Prostate gland (tissue), 2 donors: ENCODE measurements around the gene SPEM3.

Source experiments
- POLR2A ChIP-seq: fragments of 450-650 bp; IDR thresholded peaks from one replicate; pipeline ENCODE4 v1.6.1; 2016; ENCODE audit warnings: antibody characterized with exemption, mild to moderate bottlenecking
- POLR2AphosphoS5 ChIP-seq: sonication (generic); formaldehyde crosslinking; IDR thresholded peaks from one replicate; pipeline ENCODE4 v1.6.1; 2017; ENCODE audit warnings: antibody characterized with exemption
- TF ChIP-seq, protein P1 (sequence below), 4 experiments: fragments of 200-600 bp in 2 of 4; fragments of 450-650 bp in 2 of 4; sonication (generic) in 2 of 4; IDR thresholded peaks; 1 replicate in 3 of 4; 2 replicates in 1 of 4; pipeline ENCODE4 v1.5.1; 2016 to 2019; ENCODE audit warnings: antibody characterized with exemption in 4 of 4, mild to moderate bottlenecking in 2 of 4, moderate library complexity in 2 of 4

DNA sequence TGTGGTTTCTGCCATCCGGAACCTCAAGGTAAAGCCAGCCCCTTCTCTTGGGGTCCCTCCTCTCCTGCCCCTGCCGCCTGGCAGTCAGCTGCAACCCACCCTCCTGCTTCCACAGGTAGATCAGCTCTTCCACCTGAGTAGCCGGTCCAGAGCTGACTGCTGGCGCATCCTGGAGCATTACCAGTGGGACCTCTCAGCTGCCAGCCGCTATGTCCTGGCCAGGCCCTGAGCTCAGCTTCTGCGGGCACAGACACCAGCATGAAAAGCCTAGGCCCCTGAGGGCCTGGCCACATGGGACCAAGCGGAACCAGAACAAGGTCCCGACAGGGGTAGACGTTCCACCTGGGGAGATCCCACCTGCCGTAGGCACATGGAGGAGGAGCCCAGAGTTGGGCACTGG is 39.8 kb upstream of the SPEM3 start:
- TF ChIP-seq POLR2A (no peak), POLR2AphosphoS5 (no peak)
- TF ChIP-seq, protein P1, sequence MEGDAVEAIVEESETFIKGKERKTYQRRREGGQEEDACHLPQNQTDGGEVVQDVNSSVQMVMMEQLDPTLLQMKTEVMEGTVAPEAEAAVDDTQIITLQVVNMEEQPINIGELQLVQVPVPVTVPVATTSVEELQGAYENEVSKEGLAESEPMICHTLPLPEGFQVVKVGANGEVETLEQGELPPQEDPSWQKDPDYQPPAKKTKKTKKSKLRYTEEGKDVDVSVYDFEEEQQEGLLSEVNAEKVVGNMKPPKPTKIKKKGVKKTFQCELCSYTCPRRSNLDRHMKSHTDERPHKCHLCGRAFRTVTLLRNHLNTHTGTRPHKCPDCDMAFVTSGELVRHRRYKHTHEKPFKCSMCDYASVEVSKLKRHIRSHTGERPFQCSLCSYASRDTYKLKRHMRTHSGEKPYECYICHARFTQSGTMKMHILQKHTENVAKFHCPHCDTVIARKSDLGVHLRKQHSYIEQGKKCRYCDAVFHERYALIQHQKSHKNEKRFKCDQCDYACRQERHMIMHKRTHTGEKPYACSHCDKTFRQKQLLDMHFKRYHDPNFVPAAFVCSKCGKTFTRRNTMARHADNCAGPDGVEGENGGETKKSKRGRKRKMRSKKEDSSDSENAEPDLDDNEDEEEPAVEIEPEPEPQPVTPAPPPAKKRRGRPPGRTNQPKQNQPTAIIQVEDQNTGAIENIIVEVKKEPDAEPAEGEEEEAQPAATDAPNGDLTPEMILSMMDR (IDR thresholded peaks at IDR 0.05) = no peak
